ENCODE measurements around the gene NXPH1. TPM values are rescaled to one million over a fixed set of nuclear protein-coding genes. Genes with fewer than 3 reads are reported as not detected.

NXPH1 gene
- total and polyA plus RNA-seq, 8 donors = 0.11 TPM; not detected in 7

DNA sequence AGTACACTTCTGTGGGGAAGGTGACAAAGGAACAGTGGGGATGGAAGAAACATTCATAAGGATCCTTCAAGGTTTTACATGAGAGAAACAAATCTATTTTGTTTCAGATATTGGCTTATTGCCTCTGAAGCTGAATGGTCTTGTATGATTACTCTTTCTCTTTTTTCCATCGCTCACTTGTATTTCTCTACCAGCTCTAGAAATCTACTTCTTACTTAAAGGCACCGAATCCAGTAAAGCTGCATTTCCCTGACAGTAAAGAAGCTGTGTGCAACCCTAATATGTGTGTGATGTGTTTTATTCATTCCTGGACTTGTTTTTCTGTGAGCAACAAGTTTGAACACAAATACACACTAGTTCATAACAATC lies 45.2 kb upstream of the NXPH1 start:
- ATAC-seq = no peak
- no peak overlapping the region for H3K27ac ChIP-seq
- H3K4me1 ChIP-seq = no peaks in the 10 kb centered on the region
- DNase-seq = no peak
- no peak overlapping the region for H3K4me3 ChIP-seq
- no peaks in the 10 kb centered on the region for H3K9me3 ChIP-seq
- no peaks in the 10 kb centered on the region for H3K27me3 ChIP-seq
- TF ChIP-seq, protein P1, sequence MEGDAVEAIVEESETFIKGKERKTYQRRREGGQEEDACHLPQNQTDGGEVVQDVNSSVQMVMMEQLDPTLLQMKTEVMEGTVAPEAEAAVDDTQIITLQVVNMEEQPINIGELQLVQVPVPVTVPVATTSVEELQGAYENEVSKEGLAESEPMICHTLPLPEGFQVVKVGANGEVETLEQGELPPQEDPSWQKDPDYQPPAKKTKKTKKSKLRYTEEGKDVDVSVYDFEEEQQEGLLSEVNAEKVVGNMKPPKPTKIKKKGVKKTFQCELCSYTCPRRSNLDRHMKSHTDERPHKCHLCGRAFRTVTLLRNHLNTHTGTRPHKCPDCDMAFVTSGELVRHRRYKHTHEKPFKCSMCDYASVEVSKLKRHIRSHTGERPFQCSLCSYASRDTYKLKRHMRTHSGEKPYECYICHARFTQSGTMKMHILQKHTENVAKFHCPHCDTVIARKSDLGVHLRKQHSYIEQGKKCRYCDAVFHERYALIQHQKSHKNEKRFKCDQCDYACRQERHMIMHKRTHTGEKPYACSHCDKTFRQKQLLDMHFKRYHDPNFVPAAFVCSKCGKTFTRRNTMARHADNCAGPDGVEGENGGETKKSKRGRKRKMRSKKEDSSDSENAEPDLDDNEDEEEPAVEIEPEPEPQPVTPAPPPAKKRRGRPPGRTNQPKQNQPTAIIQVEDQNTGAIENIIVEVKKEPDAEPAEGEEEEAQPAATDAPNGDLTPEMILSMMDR (IDR thresholded peaks at IDR 0.05) = no peak
- H3K36me3 ChIP-seq = no peaks in the 10 kb centered on the region
- intact Hi-C loops (cut with DNase I) = no loop called here

GRCh38 chr7:8389593-8390261 lies 43.7 kb upstream of the NXPH1 start:
- H3K9me3 ChIP-seq = no peaks in the 10 kb centered on the region
- no peaks in the 10 kb centered on the region for H3K4me1 ChIP-seq
- TF ChIP-seq, protein P1 (IDR thresholded peaks at IDR 0.05) = no peak
- H3K27ac ChIP-seq = no peak overlapping the region
- H3K4me3 ChIP-seq = no peak overlapping the region
- no peaks in the 10 kb centered on the region for H3K27me3 ChIP-seq
- intact Hi-C loops (cut with DNase I) = no loop called here
- no peak for DNase-seq
- no peaks in the 10 kb centered on the region for H3K36me3 ChIP-seq
- no peak for ATAC-seq

- Histone ChIP-seq H3K9me3 (no peaks in the 10 kb centered on the region), H3K4me3 (no peak overlapping the region), H3K27ac (no peak overlapping the region), H3K36me3 (no peaks in the 10 kb centered on the region), H3K4me1 (no peaks in the 10 kb centered on the region), H3K27me3 (no peaks in the 10 kb centered on the region)
- intact Hi-C loops (cut with DNase I) = no loop called here
- ATAC-seq (no peak), DNase-seq (no peak)
- TF ChIP-seq, protein P1 (IDR thresholded peaks at IDR 0.05) = no peak
These were observed 43.2 kb upstream of the NXPH1 start for GRCh38 chr7:8390262-8390626.

DNA sequence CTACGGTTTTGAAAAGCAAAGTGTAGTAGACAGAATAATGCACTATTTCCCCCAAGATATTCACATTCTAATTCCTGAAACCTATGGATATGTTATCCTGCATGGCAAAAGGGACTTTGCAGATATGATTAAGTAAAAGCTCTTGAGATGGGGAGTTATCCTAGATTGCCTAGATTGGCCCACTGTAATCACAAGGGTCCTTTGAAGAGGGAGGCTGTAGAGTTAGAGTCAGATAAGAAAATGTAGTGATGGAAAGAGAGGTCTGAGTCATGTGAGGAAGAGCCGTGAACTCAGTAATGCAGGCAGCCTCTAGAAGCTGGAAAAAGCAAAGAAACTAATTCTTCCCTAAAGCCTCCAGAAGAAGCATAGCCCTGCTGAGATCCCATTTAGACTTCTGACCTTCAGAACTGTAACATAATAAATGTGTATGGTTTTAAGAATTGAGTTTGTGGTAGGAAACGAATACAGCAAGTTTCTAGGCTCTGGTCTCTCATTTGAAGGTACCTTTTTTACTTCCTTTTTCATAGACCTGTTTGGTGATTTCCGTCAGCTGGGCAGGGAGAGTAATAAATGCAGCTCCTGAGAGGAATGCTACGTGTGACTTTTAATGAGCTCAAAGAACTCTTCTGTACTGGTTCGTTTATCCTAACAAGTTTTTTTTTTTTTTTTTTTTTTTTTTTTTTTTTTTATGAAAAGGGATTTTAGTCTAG lies 41.9 kb upstream of the NXPH1 start:
- H3K9me3 ChIP-seq = no peaks in the 10 kb centered on the region
- H3K4me1 ChIP-seq = no peaks in the 10 kb centered on the region
- H3K36me3 ChIP-seq = no peaks in the 10 kb centered on the region
- no peak overlapping the region for H3K27ac ChIP-seq
- H3K27me3 ChIP-seq = no peaks in the 10 kb centered on the region
- DNase-seq (no peak), ATAC-seq (no peak)
- intact Hi-C loops (cut with DNase I) = no loop called here
- TF ChIP-seq, protein P1 (IDR thresholded peaks at IDR 0.05) = no peak
- no peak overlapping the region for H3K4me3 ChIP-seq

GRCh38 chr7:8396294-8396693 lies 37.1 kb upstream of the NXPH1 start:
- Histone ChIP-seq H3K27ac (no peak overlapping the region), H3K4me1 (no peaks in the 10 kb centered on the region), H3K27me3 (no peaks in the 10 kb centered on the region), H3K9me3 (no peaks in the 10 kb centered on the region), H3K4me3 (no peak overlapping the region), H3K36me3 (no peaks in the 10 kb centered on the region)
- no peak for DNase-seq
- TF ChIP-seq, protein P1 (IDR thresholded peaks at IDR 0.05) = no peak
- intact Hi-C loops (cut with DNase I) = no loop called here
- ATAC-seq = no peak

Data from left lung (tissue), 10 donors.